GM21717 (cell line): ENCODE measurements around the gene PTGES.

Experiments used
- ATAC-seq: cut with Tn5 transposase; IDR thresholded peaks from one replicate; pipeline ENCODE4 v1.9.1; 2021; ENCODE audit warnings: mild to moderate bottlenecking, moderate library complexity; ENCODE audit not compliant: unreplicated experiment

PTGES gene

DNA sequence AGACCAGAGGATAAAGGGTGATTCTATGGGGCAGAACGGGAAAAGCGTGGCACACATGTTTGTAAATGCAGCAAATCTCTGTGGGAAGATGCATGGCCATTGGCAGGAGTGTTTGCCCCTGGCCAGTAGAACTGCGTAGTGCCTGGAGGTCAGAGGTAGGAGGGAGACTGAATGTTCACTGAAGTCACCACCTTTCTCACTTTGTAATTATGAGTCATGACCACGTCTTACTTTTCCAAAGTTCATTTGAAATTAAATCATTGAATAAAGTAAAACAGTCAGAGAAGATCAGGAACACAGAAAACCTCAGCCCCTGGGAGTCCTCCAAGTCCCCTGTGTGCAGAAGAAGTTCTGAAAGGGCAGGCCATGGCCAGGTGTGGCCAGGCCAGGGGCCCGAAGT is 4.6 kb downstream of the PTGES start:
- no peak for ATAC-seq

DNA sequence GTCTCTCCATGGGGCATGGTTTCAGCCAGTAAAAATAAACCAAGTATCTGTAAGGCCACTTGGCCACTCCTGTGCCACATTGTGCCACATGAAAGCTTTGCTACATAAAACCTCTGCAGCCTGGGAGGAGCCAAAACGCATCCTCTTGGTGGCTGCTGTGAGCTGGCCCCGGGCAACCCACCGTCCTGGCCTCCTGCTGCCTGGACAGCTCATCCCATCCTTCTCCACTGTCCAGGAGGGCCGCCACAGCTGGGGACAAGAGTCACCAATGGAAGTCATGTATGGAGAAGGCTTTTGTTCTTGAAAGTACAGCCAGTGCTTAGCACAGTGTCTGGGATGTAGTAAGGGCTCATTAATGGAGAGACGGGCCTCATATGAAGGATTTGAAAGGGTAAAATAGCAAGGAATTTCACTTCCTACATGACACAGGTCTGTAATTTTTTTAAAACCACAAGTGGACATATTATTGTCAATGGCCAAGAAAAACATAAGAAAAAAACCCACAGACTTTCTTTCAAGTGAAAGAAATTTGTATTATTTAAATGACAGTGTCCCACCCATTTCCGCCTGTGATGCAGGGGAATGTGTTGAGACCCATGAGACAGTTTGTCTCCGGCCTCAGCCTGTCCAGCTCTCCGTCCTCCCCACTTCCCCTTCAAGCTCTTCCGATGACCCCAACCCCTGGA is 6.6 kb downstream of the PTGES start:
- ATAC-seq = no peak

DNA sequence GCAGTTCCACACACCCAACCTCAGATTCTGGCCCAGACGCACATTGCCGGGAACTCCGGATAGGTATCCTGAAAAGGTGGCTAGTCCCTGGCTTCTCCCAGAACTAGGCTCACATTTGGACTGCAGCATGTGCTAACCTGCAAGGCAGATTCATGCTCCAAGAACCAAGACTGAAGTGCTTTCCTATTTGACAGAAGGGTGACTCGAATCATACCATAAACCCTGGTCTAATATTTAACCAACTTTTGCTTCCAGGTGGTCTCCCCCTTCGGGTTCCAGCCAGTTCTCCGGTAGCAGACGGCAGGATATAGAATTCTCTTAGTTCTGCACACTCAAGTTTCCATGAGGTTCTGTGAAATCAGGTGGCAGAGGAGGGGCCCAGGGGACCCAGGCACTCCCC is 7.6 kb downstream of the PTGES start:
- ATAC-seq = no peak

GRCh38 chr9:129740666-129741464 is 12.0 kb downstream of the PTGES start:
- no peak for ATAC-seq

DNA sequence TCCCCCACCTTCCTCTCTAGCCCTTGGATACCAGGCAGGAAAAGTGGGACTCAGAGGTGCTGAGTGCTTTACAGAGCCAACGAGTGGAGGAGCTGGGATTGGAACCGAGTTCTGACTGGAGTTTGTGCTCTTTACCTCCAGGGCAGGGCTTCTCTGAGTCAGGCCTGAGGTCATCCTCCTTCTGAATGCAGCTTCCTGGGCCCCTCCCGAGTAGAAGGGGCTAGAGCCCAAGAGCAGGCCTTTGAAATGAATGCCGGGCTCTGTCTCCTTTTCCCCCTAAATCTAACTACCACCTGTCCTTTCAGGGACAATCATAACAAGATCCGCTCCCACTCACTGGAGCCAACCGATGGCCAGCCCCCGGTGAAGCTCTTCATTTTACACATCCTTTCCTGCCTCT is 12.7 kb downstream of the PTGES start:
- no peak for ATAC-seq

- no peak for ATAC-seq
Observed at GRCh38 chr9:129739432-129739831, 13.4 kb downstream of the PTGES start.

- ATAC-seq = no peak
Observed at GRCh38 chr9:129737479-129738274, 15.2 kb downstream of the PTGES start.

GRCh38 chr9:129736334-129736733 is 16.5 kb downstream of the PTGES start:
- no peak for ATAC-seq

DNA sequence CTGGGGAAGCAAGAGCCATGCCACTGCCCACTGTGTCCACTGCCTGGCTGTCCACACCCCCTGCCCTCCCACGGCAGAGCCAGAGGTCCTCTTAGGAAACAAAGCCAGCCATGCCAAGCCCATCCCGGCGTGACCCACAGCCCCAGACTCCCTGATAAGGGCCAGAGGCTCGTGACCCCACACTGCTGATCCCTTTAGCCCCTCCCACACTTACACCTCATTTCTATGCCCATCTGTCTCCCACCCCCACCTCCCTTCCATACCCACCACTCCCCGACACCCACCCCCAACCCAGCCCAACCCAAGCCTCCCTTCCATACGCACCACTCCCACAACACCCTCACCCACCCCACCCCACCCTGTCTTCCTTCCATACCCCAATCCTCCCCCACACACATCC is 17.3 kb downstream of the PTGES start:
- no peak for ATAC-seq

DNA sequence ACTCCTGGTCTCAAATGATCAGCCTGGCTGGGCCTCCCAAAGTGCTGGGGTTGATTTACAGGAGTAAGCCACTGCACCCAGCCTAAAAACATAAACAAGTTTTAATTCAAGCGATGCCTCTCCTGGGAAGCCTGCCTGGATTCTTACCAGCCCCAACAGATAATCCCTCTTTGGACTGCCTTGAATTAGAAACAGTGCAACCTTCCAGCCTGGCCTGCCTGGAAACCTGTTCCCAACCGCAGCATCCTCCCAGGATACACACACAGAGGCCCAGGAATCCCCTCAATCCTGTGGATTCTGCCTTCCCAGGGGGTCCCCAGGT is 19.2 kb downstream of the PTGES start:
- no peak for ATAC-seq

GRCh38 chr9:129732946-129733631 is 19.8 kb downstream of the PTGES start:
- ATAC-seq = no peak

GRCh38 chr9:129732100-129732499 is 20.7 kb downstream of the PTGES start:
- no peak for ATAC-seq

DNA sequence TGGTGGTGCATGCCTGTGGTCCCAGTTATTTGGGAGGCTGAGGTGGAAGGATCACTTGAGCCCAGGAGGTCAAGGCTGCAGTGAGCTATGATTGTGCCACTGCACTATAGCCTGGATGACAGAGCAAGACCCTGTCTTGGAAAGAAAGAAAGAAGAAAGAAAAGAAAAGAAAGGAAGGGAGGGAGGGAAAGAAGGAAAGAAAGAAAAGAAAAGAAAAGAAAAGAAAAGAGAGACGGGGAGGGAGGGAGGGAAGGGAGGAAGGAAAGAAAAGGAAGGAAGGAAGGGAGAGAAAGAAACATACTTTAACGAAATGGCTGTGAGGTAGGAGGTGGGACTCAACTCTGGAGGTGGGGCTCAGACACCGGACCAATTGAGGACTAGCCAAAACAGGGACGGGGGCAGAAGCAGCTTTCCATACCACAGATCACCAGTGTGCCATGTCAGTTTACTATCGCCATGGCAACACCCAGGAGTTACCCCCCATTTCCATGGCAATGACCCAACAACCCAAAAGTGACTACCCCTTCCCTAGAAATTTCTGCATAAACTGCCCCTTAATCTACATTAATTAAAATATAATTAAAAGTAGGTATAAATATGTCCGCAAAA is 21.3 kb downstream of the PTGES start:
- no peak for ATAC-seq

- no peak for ATAC-seq
Observed at GRCh38 chr9:129728744-129729143, 24.1 kb downstream of the PTGES start.

DNA sequence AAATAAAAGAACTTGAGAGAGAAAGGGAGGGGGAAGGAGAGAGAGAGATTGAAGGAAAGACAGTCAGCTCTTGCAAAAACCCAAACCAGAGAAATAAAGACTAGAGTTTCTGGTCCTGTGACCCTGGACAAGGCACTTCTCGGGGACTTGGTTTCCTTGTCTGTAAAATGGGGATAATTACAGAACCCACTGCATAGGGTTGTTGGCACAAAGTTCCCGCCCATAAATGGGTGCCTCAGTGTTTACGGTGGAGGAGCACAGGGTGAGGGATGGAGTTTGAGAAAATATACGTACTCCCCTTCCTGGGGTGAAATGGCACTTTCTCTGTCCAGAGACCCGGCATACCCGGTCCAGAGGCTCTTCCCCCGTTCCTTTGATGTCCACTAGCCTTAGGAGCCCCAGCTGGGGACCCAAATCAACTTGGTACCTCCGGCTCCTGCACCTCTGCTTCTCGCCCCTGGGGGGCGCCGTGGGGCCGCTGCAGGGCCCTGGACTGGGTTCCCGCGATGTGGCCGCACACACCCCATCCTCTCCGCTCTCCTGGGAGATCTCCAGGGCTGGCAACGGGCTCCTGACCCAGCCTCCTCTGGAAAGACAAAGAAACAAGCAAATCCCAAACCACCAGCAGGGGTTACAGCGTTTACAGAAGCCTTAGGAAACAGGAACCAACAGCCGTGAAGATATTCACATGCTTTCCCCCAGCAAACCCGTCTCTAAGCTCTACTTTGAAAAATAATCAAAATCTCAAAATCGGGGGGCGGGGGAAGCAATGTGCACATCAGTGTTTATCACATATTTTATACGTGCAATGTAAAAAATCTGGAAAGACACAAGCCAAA is 26.3 kb downstream of the PTGES start:
- no peak for ATAC-seq

DNA sequence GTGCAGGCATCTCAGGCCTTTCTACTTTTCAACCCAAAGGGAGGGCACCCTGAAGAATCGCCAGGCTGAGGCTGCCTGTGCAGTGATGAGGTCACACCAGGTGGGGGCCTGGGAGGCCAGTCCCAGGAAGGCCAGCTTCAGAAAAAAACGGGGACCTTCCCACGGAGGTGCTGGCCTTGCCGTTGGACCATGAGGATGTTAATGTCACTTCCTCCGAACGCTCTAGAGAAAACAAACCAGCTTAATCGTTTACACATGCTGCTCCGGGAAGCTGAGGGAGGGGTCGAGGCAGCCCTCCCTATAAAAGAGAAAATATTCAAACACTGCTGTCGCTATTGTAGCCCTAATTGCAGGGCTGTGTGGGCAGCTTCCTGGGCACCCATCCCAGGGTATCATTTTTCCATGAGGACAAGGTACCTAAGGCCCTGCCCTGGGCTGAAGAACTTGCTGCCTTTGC is 27.0 kb downstream of the PTGES start:
- ATAC-seq = no peak

DNA sequence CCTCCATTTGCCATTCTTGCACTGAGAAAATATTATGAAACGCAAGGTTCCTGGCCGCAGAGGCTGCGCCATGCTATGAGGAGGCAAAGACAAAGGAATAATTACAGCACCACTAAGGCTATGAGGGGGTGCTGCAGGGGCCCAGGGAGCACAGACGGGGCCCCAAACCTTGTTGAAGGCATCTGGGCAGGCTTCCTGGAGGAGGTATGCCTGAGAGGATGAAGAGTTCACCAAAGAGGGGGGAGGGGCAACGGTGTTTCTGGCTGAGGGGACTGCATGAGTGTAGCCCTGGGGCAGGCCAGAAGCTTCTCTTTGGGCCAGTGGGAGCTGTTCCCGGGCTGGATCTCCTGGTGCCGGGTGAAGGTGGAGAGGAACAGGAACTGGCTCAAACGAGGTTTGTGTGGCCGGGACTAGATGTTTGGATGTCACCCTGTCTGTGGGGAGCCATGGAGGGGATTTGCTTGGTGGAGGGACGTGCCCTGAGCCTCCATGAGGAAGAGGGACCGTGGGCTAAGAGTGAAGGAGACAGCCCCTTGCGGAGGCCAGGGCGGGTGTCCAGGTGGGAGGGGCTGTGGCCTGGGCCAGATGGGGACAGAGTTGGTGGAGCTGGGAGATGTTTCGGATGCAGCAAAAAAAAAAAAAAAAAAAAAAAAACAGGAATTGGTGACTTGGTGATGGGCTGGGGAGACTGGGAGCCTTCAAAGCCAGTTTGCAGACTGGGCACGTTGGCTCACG is 28.2 kb downstream of the PTGES start:
- no peak for ATAC-seq

DNA sequence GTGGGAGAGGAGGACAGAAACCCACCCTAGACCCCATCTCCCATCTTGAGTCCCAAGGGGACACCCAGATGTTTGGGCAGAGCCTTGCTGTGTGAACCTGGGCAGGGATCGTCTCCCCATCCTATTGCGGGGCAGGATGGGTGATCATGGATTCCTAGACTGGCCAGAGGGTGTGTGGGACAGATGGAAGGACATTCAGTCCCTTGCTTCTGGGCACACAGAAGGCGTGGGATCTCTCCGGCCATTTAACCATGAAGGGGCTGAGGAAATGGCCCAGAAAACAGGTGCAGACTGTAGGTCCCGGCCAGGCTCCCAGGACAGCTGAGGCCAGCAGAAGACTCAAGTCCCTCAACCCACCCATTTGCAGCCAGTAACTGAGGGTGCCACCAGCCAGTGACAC is 29.9 kb downstream of the PTGES start:
- no peak for ATAC-seq

- ATAC-seq = no peak
Observed at GRCh38 chr9:129720865-129721545, 31.8 kb downstream of the PTGES start.
